ENCODE measurements around the gene ASPSCR1.

Gene ASPSCR1

GRCh38 chr17:82013341-82013740 is 35.9 kb downstream of the ASPSCR1 start:
- DNase-seq (ENCODE audit: low spot score) = peak; percentile 63

GRCh38 chr17:82013772-82014321 is 36.4 kb downstream of the ASPSCR1 start:
- DNase-seq (ENCODE audit: low spot score) = no peak

- DNase-seq (ENCODE audit: low spot score) = no peak
Observed at GRCh38 chr17:82014432-82014831, 37.0 kb downstream of the ASPSCR1 start.

- DNase-seq (ENCODE audit: low spot score) = no peak
Observed at GRCh38 chr17:82014971-82015310, 37.5 kb downstream of the ASPSCR1 start.

GRCh38 chr17:82015311-82015971 is 38.0 kb downstream of the ASPSCR1 start:
- no peak for DNase-seq (ENCODE audit: low spot score)

- DNase-seq (ENCODE audit: low spot score) = no peak
Observed at GRCh38 chr17:82016061-82016874, 38.8 kb downstream of the ASPSCR1 start.

- DNase-seq (ENCODE audit: low spot score) = no peak
Observed at GRCh38 chr17:82016875-82017459, 39.5 kb downstream of the ASPSCR1 start.

- DNase-seq (ENCODE audit: low spot score) = no peak
Observed at GRCh38 chr17:82017612-82018151, 40.3 kb downstream of the ASPSCR1 start.

- no peak for DNase-seq (ENCODE audit: low spot score)
Observed at GRCh38 chr17:82018152-82018988, 40.9 kb downstream of the ASPSCR1 start.

GRCh38 chr17:82018989-82019689 is 41.7 kb downstream of the ASPSCR1 start:
- no peak for DNase-seq (ENCODE audit: low spot score)

- no peak for DNase-seq (ENCODE audit: low spot score)
Observed at GRCh38 chr17:82019690-82020571, 42.5 kb downstream of the ASPSCR1 start.

- no peak for DNase-seq (ENCODE audit: low spot score)
Observed at GRCh38 chr17:82020572-82021106, 43.2 kb downstream of the ASPSCR1 start.

- peak; percentile 68 for DNase-seq (ENCODE audit: low spot score)
Observed at GRCh38 chr17:82021107-82021899, 43.9 kb downstream of the ASPSCR1 start.

- no peak for DNase-seq (ENCODE audit: low spot score)
Observed at GRCh38 chr17:82021900-82022309, 44.5 kb downstream of the ASPSCR1 start.

- DNase-seq (ENCODE audit: low spot score) = no peak
Observed at GRCh38 chr17:82022310-82022980, 45.0 kb downstream of the ASPSCR1 start, which contains the start of gene CENPX. CENPX (minus strand) TSS chr17:82022878; CDS start chr17:82022861, 17 bp downstream.

- peak; percentile 100 for DNase-seq (ENCODE audit: low spot score)
Observed at GRCh38 chr17:82022981-82023446, 45.6 kb downstream of the ASPSCR1 start, which contains the start of gene LRRC45. LRRC45 (plus strand) TSS chr17:82023305; CDS start chr17:82023644, 339 bp downstream.

GRCh38 chr17:82023447-82024241 is 46.2 kb downstream of the ASPSCR1 start:
- no peak for DNase-seq (ENCODE audit: low spot score)
